GM23338 (cell line): ENCODE data around the gene SELENON. TPM values are rescaled to one million over a fixed set of nuclear protein-coding genes. Genes with fewer than 3 reads are reported as not detected.

Experiments
- ATAC-seq: fragments of 200-7000 bp; cut with Tn5 transposase; 3 replicates; pipeline ENCODE4 v1.9.1; 2020
- DNase-seq: peaks from one replicate; pipeline ENCODE4 v3.0.0-alpha.2; 2015; ENCODE audit warnings: low spot score
- H2AFZ ChIP-seq: fragments of 200-600 bp; sonication (generic); 2 replicates; pipeline ENCODE4 v1.8.0; 2016; ENCODE audit warnings: antibody characterized with exemption, mild to moderate bottlenecking, moderate library complexity
- H3F3A ChIP-seq: fragments of 200-600 bp; sonication (generic); replicated peaks from 2 replicates; pipeline ENCODE4 v1.8.0; 2017; ENCODE audit warnings: antibody characterized with exemption, mixed run types, low read depth
- H3K27ac ChIP-seq: fragments of 200-600 bp; sonication (generic); 2 replicates; pipeline ENCODE4 v1.6.1; 2016; ENCODE audit warnings: low read depth
- H3K27me3 ChIP-seq: fragments of 200-600 bp; sonication (generic); 2 replicates; pipeline ENCODE4 v1.8.0; 2016; ENCODE audit warnings: mild to moderate bottlenecking, mixed run types, moderate library complexity; ENCODE audit not compliant: insufficient read depth
- H3K36me3 ChIP-seq: fragments of 200-600 bp; sonication (generic); 2 replicates; pipeline ENCODE4 v1.8.0; 2016; ENCODE audit warnings: mild to moderate bottlenecking; ENCODE audit not compliant: insufficient read depth
- H3K4me1 ChIP-seq: fragments of 200-600 bp; sonication (generic); 2 replicates; pipeline ENCODE4 v1.8.0; 2016; ENCODE audit warnings: mild to moderate bottlenecking, moderate library complexity; ENCODE audit not compliant: insufficient read depth
- H3K4me2 ChIP-seq: fragments of 200-600 bp; sonication (generic); 2 replicates; pipeline ENCODE4 v1.7.1; 2017; ENCODE audit warnings: mixed run types
- H3K4me3 ChIP-seq: fragments of 200-600 bp; sonication (generic); 2 replicates; pipeline ENCODE4 v1.6.1; 2016; ENCODE audit warnings: mixed run types
- H3K79me2 ChIP-seq: fragments of 200-600 bp; sonication (generic); replicated peaks from 2 replicates; pipeline ENCODE4 v1.8.0; 2017; ENCODE audit warnings: mild to moderate bottlenecking; ENCODE audit not compliant: insufficient read depth
- H3K9me2 ChIP-seq: fragments of 200-600 bp; sonication (generic); 2 replicates; pipeline ENCODE4 v1.8.0; 2017; ENCODE audit not compliant: insufficient read depth
- H4K20me1 ChIP-seq: fragments of 200-600 bp; sonication (generic); replicated peaks from 2 replicates; pipeline ENCODE4 v1.8.0; 2017; ENCODE audit warnings: mild to moderate bottlenecking; ENCODE audit not compliant: insufficient read depth
- H3K27ac Mint-ChIP-seq: 2 replicates; pipeline ENCODE4 v1.8.0; 2020; ENCODE audit warnings: inconsistent platforms, mild to moderate bottlenecking, moderate library complexity, mixed read lengths
- H3K27me3 Mint-ChIP-seq: 3 replicates; pipeline ENCODE4 v1.8.0; 2022; ENCODE audit warnings: low read depth, mild to moderate bottlenecking, moderate library complexity, mixed read lengths, inconsistent platforms; ENCODE audit not compliant: insufficient read depth, poor library complexity
- H3K36me3 Mint-ChIP-seq: 3 replicates; pipeline ENCODE4 v1.8.0; 2021; ENCODE audit warnings: low read depth, mild to moderate bottlenecking, inconsistent platforms, moderate library complexity, mixed read lengths
- H3K4me1 Mint-ChIP-seq: 3 replicates; pipeline ENCODE4 v1.8.0; 2020; ENCODE audit warnings: mild to moderate bottlenecking, inconsistent platforms, mixed read lengths
- H3K4me3 Mint-ChIP-seq: 3 replicates; pipeline ENCODE4 v1.8.0; 2021; ENCODE audit warnings: moderate library complexity, mild to moderate bottlenecking, inconsistent platforms, mixed read lengths
- H3K9me3 Mint-ChIP-seq: 3 replicates; pipeline ENCODE4 v1.8.0; 2020; ENCODE audit warnings: moderate library complexity, mild to moderate bottlenecking, inconsistent platforms, mixed read lengths
- CREB1 ChIP-seq: fragments of 250-450 bp; sonication (Bioruptor Pico); IDR thresholded peaks from 2 replicates; pipeline ENCODE4 v1.5.0; 2020; ENCODE audit warnings: low read depth, mild to moderate bottlenecking, moderate library complexity
- EZH2 ChIP-seq: fragments of 200-600 bp; sonication (generic); IDR thresholded peaks from one replicate; pipeline ENCODE4 v1.8.0; 2017; ENCODE audit warnings: antibody characterized with exemption, mild to moderate bottlenecking, low read depth; ENCODE audit not compliant: unreplicated experiment
- EZH2phosphoT487 ChIP-seq: fragments of 200-600 bp; sonication (generic); IDR thresholded peaks from one replicate; pipeline ENCODE4 v1.8.1; 2018; ENCODE audit warnings: antibody characterized with exemption; ENCODE audit not compliant: unreplicated experiment
- JUNB ChIP-seq: IDR thresholded peaks from one replicate; pipeline ENCODE4 v1.6.1; 2016; ENCODE audit warnings: antibody characterized with exemption; ENCODE audit not compliant: unreplicated experiment
- NANOG ChIP-seq: IDR thresholded peaks from 2 replicates; pipeline ENCODE4 v1.6.1; 2016; ENCODE audit warnings: antibody characterized with exemption, borderline replicate concordance
- POLR2AphosphoS5 ChIP-seq: IDR thresholded peaks from 2 replicates; pipeline ENCODE4 v1.6.1; 2016; ENCODE audit warnings: antibody characterized with exemption, low read depth
- REST ChIP-seq: IDR thresholded peaks from one replicate; pipeline ENCODE4 v1.6.1; 2018; ENCODE audit warnings: antibody characterized with exemption; ENCODE audit not compliant: unreplicated experiment
- STAT1 ChIP-seq: IDR thresholded peaks from one replicate; pipeline ENCODE4 v1.6.1; 2016; ENCODE audit warnings: antibody characterized with exemption; ENCODE audit not compliant: unreplicated experiment
- ZNF114 ChIP-seq: fragments of 250-450 bp; sonication (Bioruptor Pico); IDR thresholded peaks from 2 replicates; pipeline ENCODE4 v1.5.0; 2020; ENCODE audit warnings: mild to moderate bottlenecking, moderate library complexity
- ZNF331 ChIP-seq: fragments of 250-450 bp; sonication (Bioruptor Pico); IDR thresholded peaks from 2 replicates; pipeline ENCODE4 v1.5.0; 2020; ENCODE audit warnings: low read depth, mild to moderate bottlenecking, moderate library complexity
- polyA plus RNA-seq: library from polyadenylated mRNA; unstranded; fragments of >200 nt; fragmentation: Nextera tagmentation; extraction: Ambion mirVana; gene quantifications from 2 replicates; pipeline ENCODE4 v1.2.1, GENCODE V29; 2016
- total RNA-seq: library from RNA; depleted of rRNA; stranded (reverse); fragments of >200 nt; shearing (Covaris generic); gene quantifications from 2 replicates; pipeline ENCODE4 v1.2.3, GENCODE V29; 2014
- TF ChIP-seq, protein P1 (sequence below): fragments of 250-450 bp; sonication (Bioruptor Pico); IDR thresholded peaks from 2 replicates; pipeline ENCODE4 v1.5.0; 2020; ENCODE audit warnings: mild to moderate bottlenecking, moderate library complexity
- TF ChIP-seq, protein P2 (sequence below): IDR thresholded peaks from 2 replicates; pipeline ENCODE4 v1.6.1; 2016; ENCODE audit warnings: antibody characterized with exemption
- TF ChIP-seq, protein P3 (sequence below), 2 experiments: fragments of 200-600 bp in 1 of 2; sonication (generic) in 1 of 2; conservative IDR thresholded peaks; 2 replicates each; pipeline versions ENCODE4 v1.5.1 to v1.6.1; 2016 to 2017; ENCODE audit warnings: antibody characterized with exemption in 2 of 2, low read depth in 2 of 2, mild to moderate bottlenecking in 2 of 2, moderate library complexity in 1 of 2

SELENON gene
- total and polyA plus RNA-seq, 2 experiments from 2014 or later = 17.9 to 93.2 TPM

DNA sequence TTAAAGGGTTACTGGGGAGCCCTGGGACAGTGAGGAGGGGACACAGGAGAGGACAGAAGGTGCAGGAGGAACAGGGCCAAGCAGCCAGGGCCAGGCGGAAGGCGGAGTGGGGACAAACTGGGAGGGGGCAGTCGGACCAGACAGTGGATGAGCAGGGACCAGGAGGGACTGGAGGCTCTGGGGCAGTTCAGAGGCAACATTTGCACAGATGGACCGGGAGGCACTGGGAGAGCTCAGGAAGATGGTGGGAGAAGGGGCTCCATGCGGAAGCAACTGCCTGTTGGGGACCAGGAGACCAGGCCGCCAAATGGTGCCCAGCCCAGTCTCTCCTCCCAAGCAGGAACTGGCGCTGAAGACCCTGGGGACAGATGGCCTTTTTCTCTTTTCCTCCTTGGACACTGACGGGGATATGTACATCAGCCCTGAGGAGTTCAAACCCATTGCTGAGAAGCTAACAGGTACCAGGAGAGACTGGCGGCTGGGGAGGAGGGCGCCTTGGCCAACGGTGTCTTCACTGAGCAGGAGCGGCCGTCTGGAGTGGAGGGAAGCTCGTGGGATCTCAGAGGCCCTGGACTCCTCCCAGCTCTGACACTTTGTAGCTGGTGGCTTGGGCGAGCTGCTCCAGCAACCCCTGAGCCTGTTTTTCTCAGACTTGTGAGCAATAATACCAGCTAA lies 847 bp downstream of the SELENON start:
- no peak overlapping the region for H3K27ac ChIP-seq
- Mint-ChIP-seq H3K4me3 (peak overlapping the region; percentile 85), H3K27ac (peak overlapping the region; percentile 65; the same call in 1 of the 2 replicates), H3K36me3 (peaks cover 13% of the 10 kb centered on the region; the same call in 2 of the 3 replicates), H3K27me3 (peaks cover 15% of the 10 kb centered on the region), H3K4me1 (peaks cover 39% of the 10 kb centered on the region), H3K9me3 (no peaks in the 10 kb centered on the region)
- TF ChIP-seq POLR2AphosphoS5 (no peak), REST (no peak), NANOG (no peak), JUNB (no peak), EZH2phosphoT487 (no peak), EZH2 (no peak), STAT1 (no peak), ZNF114 (CRISPR knock-in tag) (no peak), ZNF331 (no peak), CREB1 (CRISPR knock-in tag) (no peak)
- TF ChIP-seq, protein P1, sequence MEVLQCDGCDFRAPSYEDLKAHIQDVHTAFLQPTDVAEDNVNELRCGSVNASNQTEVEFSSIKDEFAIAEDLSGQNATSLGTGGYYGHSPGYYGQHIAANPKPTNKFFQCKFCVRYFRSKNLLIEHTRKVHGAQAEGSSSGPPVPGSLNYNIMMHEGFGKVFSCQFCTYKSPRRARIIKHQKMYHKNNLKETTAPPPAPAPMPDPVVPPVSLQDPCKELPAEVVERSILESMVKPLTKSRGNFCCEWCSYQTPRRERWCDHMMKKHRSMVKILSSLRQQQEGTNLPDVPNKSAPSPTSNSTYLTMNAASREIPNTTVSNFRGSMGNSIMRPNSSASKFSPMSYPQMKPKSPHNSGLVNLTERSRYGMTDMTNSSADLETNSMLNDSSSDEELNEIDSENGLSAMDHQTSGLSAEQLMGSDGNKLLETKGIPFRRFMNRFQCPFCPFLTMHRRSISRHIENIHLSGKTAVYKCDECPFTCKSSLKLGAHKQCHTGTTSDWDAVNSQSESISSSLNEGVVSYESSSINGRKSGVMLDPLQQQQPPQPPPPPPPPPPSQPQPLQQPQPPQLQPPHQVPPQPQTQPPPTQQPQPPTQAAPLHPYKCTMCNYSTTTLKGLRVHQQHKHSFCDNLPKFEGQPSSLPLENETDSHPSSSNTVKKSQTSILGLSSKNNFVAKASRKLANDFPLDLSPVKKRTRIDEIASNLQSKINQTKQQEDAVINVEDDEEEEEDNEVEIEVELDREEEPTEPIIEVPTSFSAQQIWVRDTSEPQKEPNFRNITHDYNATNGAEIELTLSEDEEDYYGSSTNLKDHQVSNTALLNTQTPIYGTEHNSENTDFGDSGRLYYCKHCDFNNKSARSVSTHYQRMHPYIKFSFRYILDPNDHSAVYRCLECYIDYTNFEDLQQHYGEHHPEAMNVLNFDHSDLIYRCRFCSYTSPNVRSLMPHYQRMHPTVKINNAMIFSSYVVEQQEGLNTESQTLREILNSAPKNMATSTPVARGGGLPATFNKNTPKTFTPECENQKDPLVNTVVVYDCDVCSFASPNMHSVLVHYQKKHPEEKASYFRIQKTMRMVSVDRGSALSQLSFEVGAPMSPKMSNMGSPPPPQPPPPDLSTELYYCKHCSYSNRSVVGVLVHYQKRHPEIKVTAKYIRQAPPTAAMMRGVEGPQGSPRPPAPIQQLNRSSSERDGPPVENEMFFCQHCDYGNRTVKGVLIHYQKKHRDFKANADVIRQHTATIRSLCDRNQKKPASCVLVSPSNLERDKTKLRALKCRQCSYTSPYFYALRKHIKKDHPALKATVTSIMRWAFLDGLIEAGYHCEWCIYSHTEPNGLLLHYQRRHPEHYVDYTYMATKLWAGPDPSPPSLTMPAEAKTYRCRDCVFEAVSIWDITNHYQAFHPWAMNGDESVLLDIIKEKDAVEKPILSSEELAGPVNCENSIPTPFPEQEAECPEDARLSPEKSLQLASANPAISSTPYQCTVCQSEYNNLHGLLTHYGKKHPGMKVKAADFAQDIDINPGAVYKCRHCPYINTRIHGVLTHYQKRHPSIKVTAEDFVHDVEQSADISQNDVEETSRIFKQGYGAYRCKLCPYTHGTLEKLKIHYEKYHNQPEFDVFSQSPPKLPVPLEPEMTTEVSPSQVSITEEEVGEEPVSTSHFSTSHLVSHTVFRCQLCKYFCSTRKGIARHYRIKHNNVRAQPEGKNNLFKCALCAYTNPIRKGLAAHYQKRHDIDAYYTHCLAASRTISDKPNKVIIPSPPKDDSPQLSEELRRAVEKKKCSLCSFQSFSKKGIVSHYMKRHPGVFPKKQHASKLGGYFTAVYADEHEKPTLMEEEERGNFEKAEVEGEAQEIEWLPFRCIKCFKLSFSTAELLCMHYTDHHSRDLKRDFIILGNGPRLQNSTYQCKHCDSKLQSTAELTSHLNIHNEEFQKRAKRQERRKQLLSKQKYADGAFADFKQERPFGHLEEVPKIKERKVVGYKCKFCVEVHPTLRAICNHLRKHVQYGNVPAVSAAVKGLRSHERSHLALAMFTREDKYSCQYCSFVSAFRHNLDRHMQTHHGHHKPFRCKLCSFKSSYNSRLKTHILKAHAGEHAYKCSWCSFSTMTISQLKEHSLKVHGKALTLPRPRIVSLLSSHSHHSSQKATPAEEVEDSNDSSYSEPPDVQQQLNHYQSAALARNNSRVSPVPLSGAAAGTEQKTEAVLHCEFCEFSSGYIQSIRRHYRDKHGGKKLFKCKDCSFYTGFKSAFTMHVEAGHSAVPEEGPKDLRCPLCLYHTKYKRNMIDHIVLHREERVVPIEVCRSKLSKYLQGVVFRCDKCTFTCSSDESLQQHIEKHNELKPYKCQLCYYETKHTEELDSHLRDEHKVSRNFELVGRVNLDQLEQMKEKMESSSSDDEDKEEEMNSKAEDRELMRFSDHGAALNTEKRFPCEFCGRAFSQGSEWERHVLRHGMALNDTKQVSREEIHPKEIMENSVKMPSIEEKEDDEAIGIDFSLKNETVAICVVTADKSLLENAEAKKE (CRISPR knock-in tag) = no peak
- TF ChIP-seq, protein P2, sequence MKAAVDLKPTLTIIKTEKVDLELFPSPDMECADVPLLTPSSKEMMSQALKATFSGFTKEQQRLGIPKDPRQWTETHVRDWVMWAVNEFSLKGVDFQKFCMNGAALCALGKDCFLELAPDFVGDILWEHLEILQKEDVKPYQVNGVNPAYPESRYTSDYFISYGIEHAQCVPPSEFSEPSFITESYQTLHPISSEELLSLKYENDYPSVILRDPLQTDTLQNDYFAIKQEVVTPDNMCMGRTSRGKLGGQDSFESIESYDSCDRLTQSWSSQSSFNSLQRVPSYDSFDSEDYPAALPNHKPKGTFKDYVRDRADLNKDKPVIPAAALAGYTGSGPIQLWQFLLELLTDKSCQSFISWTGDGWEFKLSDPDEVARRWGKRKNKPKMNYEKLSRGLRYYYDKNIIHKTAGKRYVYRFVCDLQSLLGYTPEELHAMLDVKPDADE = no peak
- TF ChIP-seq, protein P3, sequence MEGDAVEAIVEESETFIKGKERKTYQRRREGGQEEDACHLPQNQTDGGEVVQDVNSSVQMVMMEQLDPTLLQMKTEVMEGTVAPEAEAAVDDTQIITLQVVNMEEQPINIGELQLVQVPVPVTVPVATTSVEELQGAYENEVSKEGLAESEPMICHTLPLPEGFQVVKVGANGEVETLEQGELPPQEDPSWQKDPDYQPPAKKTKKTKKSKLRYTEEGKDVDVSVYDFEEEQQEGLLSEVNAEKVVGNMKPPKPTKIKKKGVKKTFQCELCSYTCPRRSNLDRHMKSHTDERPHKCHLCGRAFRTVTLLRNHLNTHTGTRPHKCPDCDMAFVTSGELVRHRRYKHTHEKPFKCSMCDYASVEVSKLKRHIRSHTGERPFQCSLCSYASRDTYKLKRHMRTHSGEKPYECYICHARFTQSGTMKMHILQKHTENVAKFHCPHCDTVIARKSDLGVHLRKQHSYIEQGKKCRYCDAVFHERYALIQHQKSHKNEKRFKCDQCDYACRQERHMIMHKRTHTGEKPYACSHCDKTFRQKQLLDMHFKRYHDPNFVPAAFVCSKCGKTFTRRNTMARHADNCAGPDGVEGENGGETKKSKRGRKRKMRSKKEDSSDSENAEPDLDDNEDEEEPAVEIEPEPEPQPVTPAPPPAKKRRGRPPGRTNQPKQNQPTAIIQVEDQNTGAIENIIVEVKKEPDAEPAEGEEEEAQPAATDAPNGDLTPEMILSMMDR (conservative IDR thresholded peaks at IDR 0.05; ENCODE audit: low read depth in 2 of 2) = no peak
- no peak; the same call in 2 of the 3 replicates for ATAC-seq
- no peaks in the 10 kb centered on the region for H3K27me3 ChIP-seq
- no peaks in the 10 kb centered on the region for H3K36me3 ChIP-seq
- no peaks in the 10 kb centered on the region for H3K9me2 ChIP-seq
- peaks cover 8% of the 10 kb centered on the region for H3K4me1 ChIP-seq
- H3K4me2 ChIP-seq = peak overlapping the region; percentile 94
- no peak for DNase-seq
- peaks cover 7% of the 10 kb centered on the region; the same call in 1 of the 2 replicates for H3K79me2 ChIP-seq
- peaks cover 3% of the 10 kb centered on the region; the same call in 1 of the 2 replicates for H4K20me1 ChIP-seq
- H3K4me3 ChIP-seq = peak overlapping the region; percentile 72
- H2AFZ ChIP-seq = peak overlapping the region; percentile 76
- peaks cover 8% of the 10 kb centered on the region; the same call in 1 of the 2 replicates for H3F3A ChIP-seq
